ENCODE measurements around the gene ZFX.

Gene ZFX

DNA sequence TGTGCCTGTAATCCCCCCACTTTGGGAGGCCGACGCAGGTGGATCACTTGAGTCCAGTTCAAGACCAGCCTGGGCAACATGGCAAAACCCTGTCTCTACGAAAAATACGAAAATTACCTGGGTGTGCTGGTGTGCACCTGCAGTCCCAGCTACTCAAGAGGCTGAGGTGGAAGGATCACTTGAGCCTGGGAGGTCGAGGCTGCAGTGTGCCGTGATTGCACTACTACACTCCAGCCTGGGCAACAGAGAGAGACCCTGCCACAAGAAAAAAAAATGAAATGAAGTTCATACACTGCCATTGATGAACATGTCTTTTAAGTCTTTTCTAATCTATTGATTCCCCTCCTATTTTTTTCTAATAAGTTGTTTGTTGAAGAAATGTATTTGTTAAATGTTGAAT lies 5.0 kb upstream of the ZFX start:
- Histone ChIP-seq H3K4me3 (ENCODE audit: low read depth, low read length) (no peak overlapping the region), H3K27ac (no peak overlapping the region), H3K36me3 (replicated peaks) (no peaks in the 10 kb centered on the region), H3K27me3 (replicated peaks) (no peaks in the 10 kb centered on the region)
- in situ Hi-C loops (cut with HindIII; ENCODE audit: low pct_ligation_motif_present, low sequenced_read_pairs): no loop called here
- DNase-seq: no peak
- no peak for TF ChIP-seq CTCF (IDR thresholded peaks at IDR 0.05; ENCODE audit: low read depth, low read length, missing control alignments)

GRCh38 chrX:24145303-24146186 lies 4.0 kb upstream of the ZFX start:
- Histone ChIP-seq H3K4me3 (ENCODE audit: low read depth, low read length) (no peak overlapping the region), H3K27me3 (replicated peaks) (no peaks in the 10 kb centered on the region), H3K27ac (peak overlapping the region; percentile 42), H3K36me3 (replicated peaks) (no peaks in the 10 kb centered on the region)
- in situ Hi-C loops (cut with HindIII; ENCODE audit: low pct_ligation_motif_present, low sequenced_read_pairs): no loop called here
- peak; percentile 9 for DNase-seq
- peak; percentile 49 for TF ChIP-seq CTCF (IDR thresholded peaks at IDR 0.05; ENCODE audit: low read depth, low read length, missing control alignments)

DNA sequence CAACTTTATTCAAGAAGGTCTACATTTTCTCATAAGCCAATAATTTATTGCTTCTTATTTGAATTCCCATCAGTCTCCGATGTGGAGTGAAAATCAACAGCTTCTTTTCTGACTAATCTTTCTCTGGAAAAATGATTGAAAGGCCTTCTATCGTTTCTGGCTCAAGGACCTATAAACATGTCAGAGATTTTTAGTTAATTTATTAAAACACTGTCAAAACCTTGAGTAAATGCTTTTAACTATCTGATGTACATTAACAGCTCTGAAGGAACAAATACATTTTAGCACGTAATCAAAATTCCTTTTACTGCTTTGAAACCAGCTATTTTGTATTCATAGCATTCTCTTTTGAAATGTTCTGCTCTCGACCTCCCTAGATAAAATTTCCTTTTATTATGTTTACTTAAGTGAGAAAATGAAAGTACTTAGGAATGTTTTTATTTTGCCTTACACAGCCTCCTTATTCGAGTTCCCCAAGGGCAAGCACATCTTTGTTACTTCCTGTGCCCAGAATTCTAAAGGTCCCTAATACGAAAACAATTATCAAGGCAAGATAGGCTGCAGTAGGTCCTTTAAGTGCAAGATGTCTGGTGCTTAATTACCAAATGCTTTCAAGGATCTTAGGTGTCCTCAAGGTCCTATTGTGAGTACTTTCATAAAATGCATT lies 3.1 kb upstream of the ZFX start:
- DNase-seq: no peak
- Histone ChIP-seq H3K27ac (peak overlapping the region; percentile 42), H3K4me3 (ENCODE audit: low read depth, low read length) (no peak overlapping the region), H3K27me3 (replicated peaks) (no peaks in the 10 kb centered on the region), H3K36me3 (replicated peaks) (no peaks in the 10 kb centered on the region)
- in situ Hi-C loops (cut with HindIII; ENCODE audit: low pct_ligation_motif_present, low sequenced_read_pairs): no loop called here
- no peak for TF ChIP-seq CTCF (IDR thresholded peaks at IDR 0.05; ENCODE audit: low read depth, low read length, missing control alignments)

GRCh38 chrX:24147165-24147564 lies 2.4 kb upstream of the ZFX start:
- in situ Hi-C loops (cut with HindIII; ENCODE audit: low pct_ligation_motif_present, low sequenced_read_pairs): no loop called here
- H3K36me3 ChIP-seq (replicated peaks): no peaks in the 10 kb centered on the region
- no peak overlapping the region for H3K4me3 ChIP-seq (ENCODE audit: low read depth, low read length)
- H3K27ac ChIP-seq: peak overlapping the region; percentile 42
- TF ChIP-seq CTCF (IDR thresholded peaks at IDR 0.05; ENCODE audit: low read depth, low read length, missing control alignments): no peak
- no peaks in the 10 kb centered on the region for H3K27me3 ChIP-seq (replicated peaks)
- DNase-seq: no peak

DNA sequence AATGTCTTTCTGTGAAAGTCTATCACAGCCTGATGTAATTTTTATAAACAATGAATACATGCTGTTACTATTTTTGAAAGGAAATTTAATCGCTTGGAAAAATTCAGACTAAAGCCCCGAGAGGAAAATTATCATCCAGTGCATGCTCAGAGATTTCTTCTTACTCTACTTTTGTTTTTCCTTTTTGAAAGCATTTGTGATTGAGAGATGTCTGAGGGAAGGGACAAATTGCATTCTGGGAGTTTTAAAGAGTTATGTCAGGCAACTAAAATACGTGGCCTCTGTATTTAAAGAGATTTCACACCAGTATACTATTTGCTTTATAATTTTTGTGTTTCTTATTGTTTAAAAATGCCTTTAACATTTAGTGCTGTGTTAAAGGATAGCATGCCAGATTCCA lies 1.4 kb upstream of the ZFX start:
- DNase-seq: no peak
- in situ Hi-C loops (cut with HindIII; ENCODE audit: low pct_ligation_motif_present, low sequenced_read_pairs): no loop called here
- no peak overlapping the region for H3K4me3 ChIP-seq (ENCODE audit: low read depth, low read length)
- no peak for TF ChIP-seq CTCF (IDR thresholded peaks at IDR 0.05; ENCODE audit: low read depth, low read length, missing control alignments)
- no peaks in the 10 kb centered on the region for H3K36me3 ChIP-seq (replicated peaks)
- no peaks in the 10 kb centered on the region for H3K27me3 ChIP-seq (replicated peaks)
- H3K27ac ChIP-seq: peak overlapping the region; percentile 99

Measured in brain microvascular endothelial cell (primary cell).